GM12878 (cell line): ENCODE results near the gene TARBP1. TPM values are rescaled to one million over a fixed set of nuclear protein-coding genes. Genes with fewer than 3 reads are reported as not detected.
"Not testable (repeated sequence)": the region's sequence is repeated elsewhere in the genome, so short reads cannot be mapped to it uniquely, and the experiment has no call there.

Source experiments
- ATAC-seq: fragments of 200-7000 bp; cut with Tn5 transposase; 3 replicates; pipeline ENCODE4 v1.9.1; 2020; ENCODE audit warnings: mild to moderate bottlenecking, moderate library complexity
- BruUV-seq: library from RNA; stranded (reverse); fragments of 400-500 nt; replicated peaks from 2 replicates; lab custom pipeline; 2021; lab: Mats Ljungman, UMichigan
- CTCF ChIA-PET: fragments of 300-600 bp; sonication (Branson Sonifier 250); formaldehyde crosslinking; extraction: SDS; loops from one replicate; lab custom pipeline; 2021; ENCODE audit warnings: inconsistent platforms; lab: Yijun Ruan, JAX
- POLR2A ChIA-PET: fragments of 350-600 bp; formaldehyde crosslinking; extraction: SDS; loops from one replicate; lab custom pipeline; 2021; ENCODE audit warnings: inconsistent platforms; lab: Charles Lee
- RAD21 ChIA-PET: fragments of 300-600 bp; sonication (Branson Sonifier 250); formaldehyde crosslinking; loops from one replicate; lab custom pipeline; 2023; ENCODE audit warnings: antibody characterized with exemption; ENCODE audit not compliant: unreplicated experiment; lab: Charles Lee
- SMC1A ChIA-PET: fragments of 300-600 bp; sonication (Branson Sonifier 250); formaldehyde crosslinking; loops from one replicate; lab custom pipeline; 2023; ENCODE audit not compliant: unreplicated experiment, uncharacterized antibody; lab: Charles Lee
- DNase-seq: peaks from one replicate; pipeline ENCODE4 v3.0.0-alpha.2; 2011; ENCODE audit warnings: low read depth, low spot score
- FAIRE-seq: peaks from 3 replicates; lab custom pipeline; 2011; peaks lifted over from hg19 to GRCh38; lab: Jason Lieb, UNC
- H2AFZ ChIP-seq: 2 replicates; pipeline ENCODE4 v1.6.0; 2011; ENCODE audit warnings: low read depth, low read length, control low read depth; ENCODE audit not compliant: control insufficient read depth
- H3K27ac ChIP-seq: 2 replicates; pipeline ENCODE4 v1.5.1; 2011; ENCODE audit warnings: control low read depth; ENCODE audit not compliant: control insufficient read depth, insufficient read depth
- H3K27me3 ChIP-seq, 2 experiments: replicated peaks in 1 of 2; 2 replicates each; pipeline versions ENCODE4 v1.6.0 to v1.6.1; 2011; ENCODE audit warnings: low read length in 1 of 2; ENCODE audit not compliant: control insufficient read depth in 2 of 2, insufficient read depth in 2 of 2
- H3K36me3 ChIP-seq, 2 experiments: 2 replicates each; pipeline ENCODE4 v1.5.1; 2011; ENCODE audit warnings: low read length in 1 of 2; ENCODE audit not compliant: control insufficient read depth in 2 of 2, insufficient read depth in 2 of 2
- H3K4me1 ChIP-seq: 2 replicates; pipeline ENCODE4 v1.6.1; 2011; ENCODE audit warnings: mild to moderate bottlenecking, low read length, moderate library complexity, mixed read lengths; ENCODE audit not compliant: control insufficient read depth, insufficient read depth
- H3K4me2 ChIP-seq: 2 replicates; pipeline ENCODE4 v1.6.0; 2011; ENCODE audit warnings: control low read depth; ENCODE audit not compliant: control insufficient read depth, insufficient read depth
- H3K4me3 ChIP-seq: fragments of 200-600 bp; sonication (generic); 2 replicates; pipeline ENCODE4 v1.5.1; 2016
- H3K79me2 ChIP-seq: 2 replicates; pipeline ENCODE4 v1.6.0; 2011; ENCODE audit warnings: low read length; ENCODE audit not compliant: control insufficient read depth, insufficient read depth
- H3K9ac ChIP-seq: 2 replicates; pipeline ENCODE4 v1.8.0; 2011; ENCODE audit warnings: low read length, control low read depth, mixed read lengths; ENCODE audit not compliant: control insufficient read depth, insufficient read depth
- H3K9me3 ChIP-seq: replicated peaks from 3 replicates; pipeline ENCODE4 v1.5.1; 2011; ENCODE audit warnings: mild to moderate bottlenecking, low read length; ENCODE audit not compliant: control insufficient read depth, insufficient read depth
- H4K20me1 ChIP-seq: 2 replicates; pipeline ENCODE4 v1.6.0; 2011; ENCODE audit not compliant: control insufficient read depth, insufficient read depth
- RELB ChIP-seq: fragments of 450-650 bp; IDR thresholded peaks from 2 replicates; pipeline ENCODE4 v1.6.1; 2017; ENCODE audit warnings: low read depth, mild to moderate bottlenecking, moderate library complexity
- WGBS: methylation state at CpG from one replicate; pipeline ENCODE4 v1.1.6; 2016; ENCODE audit warnings: low lambda C conversion rate; ENCODE audit not compliant: insufficient replicate concordance, insufficient coverage; ENCODE audit errors: missing lambda C conversion rate; 5-methylcytosine and 5-hydroxymethylcytosine counted together
- in situ Hi-C: fragments of 300-500 bp; cut with MboI; formaldehyde crosslinking; loops from 9 replicates; pipeline ENCODE4 v1.14.3; 2018; ENCODE audit warnings: mixed read lengths
- intact Hi-C: fragments of 100-400 bp; cut with micrococcal nuclease; formaldehyde crosslinking; loops from one replicate; pipeline ENCODE4 v1.14.2; 2022; ENCODE audit not compliant: unreplicated experiment
- polyA plus RNA-seq, 11 experiments: library from polyadenylated mRNA; depleted of rRNA in 4 of 11; unstranded in 6 of 11; stranded (reverse) in 5 of 11; fragments of >200 nt; fragmentation: Nextera tagmentation in 4 of 11; fragmentation: Illumina TruSeq in 1 of 11; extraction: Ambion mirVana in 4 of 11; extraction: Trizol in 1 of 11; gene quantifications; 1 replicate in 1 of 11; 2 replicates in 10 of 11; pipeline versions ENCODE4 v1.2.1 to v1.2.3, GENCODE V29; 2011 to 2016; ENCODE audit warnings: inconsistent platforms in 2 of 11, missing spikeins in 2 of 11, low read depth in 1 of 11
- total RNA-seq, 4 experiments: library from RNA; depleted of rRNA in 3 of 4; stranded (reverse); fragments of >200 nt in 3 of 4; fragmentation: Illumina TruSeq in 1 of 4; extraction: Trizol in 1 of 4; gene quantifications; 2 replicates each; pipeline versions ENCODE4 v1.2.1 to v1.2.3, GENCODE V29; 2013 to 2021

Gene TARBP1
- total and polyA plus RNA-seq, 10 of the 15 experiments (the other 5 are each of a cell fraction or from before 2014, with no cell fraction given) = 10.8 to 94.4 (median 35.3) TPM

DNA sequence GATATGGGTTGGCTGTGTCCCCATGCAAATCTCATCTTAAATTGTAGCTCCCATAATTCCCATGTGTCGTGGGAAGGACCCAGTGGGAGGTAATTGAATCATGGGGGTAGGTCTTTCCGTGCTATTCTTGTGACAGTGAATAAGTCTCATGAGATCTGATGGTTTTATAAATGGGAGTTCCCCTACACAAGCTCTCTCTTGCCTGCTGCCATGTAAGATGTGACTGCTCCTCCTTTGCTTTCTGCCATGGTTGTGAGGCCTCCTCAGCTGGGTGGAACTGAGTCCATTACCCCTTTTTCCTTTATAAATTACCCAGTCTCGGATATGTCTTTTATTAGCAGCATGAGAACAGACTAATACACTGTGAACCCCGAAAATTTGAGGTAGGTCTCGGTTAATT is 25.3 kb upstream of the TARBP1 start:
- in situ Hi-C loops = loop anchor here (5.0 kb wide), 1 partner anchor 338 kb away; no protein-coding TSS in a partner anchor
- FAIRE-seq, H3K27me3 ChIP-seq, BruUV-seq, ATAC-seq, intact Hi-C loops, H3K79me2 ChIP-seq, DNase-seq, H3K36me3 ChIP-seq, H3K27ac ChIP-seq, H3K9ac ChIP-seq, H2AFZ ChIP-seq, H3K4me2 ChIP-seq, H3K4me3 ChIP-seq, H3K9me3 ChIP-seq, H4K20me1 ChIP-seq: not testable (repeated sequence)
- SMC1A ChIA-PET = interaction anchor here (0.6 to 1.9 kb wide), 7 partner anchors 9 to 241 kb away, joined by 3 to 6 read pairs (median 3); no protein-coding TSS in a partner anchor
- peak; percentile 15; the same call in 1 of the 2 replicates for TF ChIP-seq RELB
- peaks cover 18% of the 10 kb centered on the region for H3K4me1 ChIP-seq
- RAD21 ChIA-PET = interaction anchor here (1.4 kb wide), 1 partner anchor 97 kb away, joined by 3 read pairs; no protein-coding TSS in a partner anchor
- WGBS = 53% methylated on average over 5 of the region's 5 CpGs
- CTCF ChIA-PET = interaction anchor here (0.6 to 2.7 kb wide), 5 partner anchors 9 to 580 kb away, joined by 3 to 10 read pairs (median 4); no protein-coding TSS in a partner anchor
- POLR2A ChIA-PET = interaction anchor here (1.1 to 1.3 kb wide), 3 partner anchors 12 to 88 kb away, joined by 4 to 7 read pairs (median 5); no protein-coding TSS in a partner anchor
